HepG2 (cell line): Measurements from ENCODE around the gene CISD1. TPM values are rescaled to one million over a fixed set of nuclear protein-coding genes. Genes with fewer than 3 reads are reported as not detected.

Experiments
- CERS6 ChIP-seq: sonication (generic); formaldehyde crosslinking; IDR thresholded peaks from 2 replicates; pipeline ENCODE4 v1.5.0; 2020; ENCODE audit warnings: missing genetic modification reagents
- HIC2 ChIP-seq: sonication (generic); formaldehyde crosslinking; IDR thresholded peaks from 2 replicates; pipeline ENCODE4 v1.9.0; 2022; ENCODE audit warnings: low read depth, missing genetic modification reagents
- KMT2B ChIP-seq: IDR thresholded peaks from 2 replicates; pipeline ENCODE4 v1.6.1; 2016; ENCODE audit warnings: missing genetic modification reagents, missing compliant biosample characterization
- MZF1 ChIP-seq: sonication (generic); formaldehyde crosslinking; IDR thresholded peaks from 2 replicates; pipeline ENCODE4 v1.8.1; 2023; ENCODE audit warnings: mild to moderate bottlenecking, missing genetic modification reagents, borderline replicate concordance
- SMYD3 ChIP-seq: sonication (generic); formaldehyde crosslinking; IDR thresholded peaks from 2 replicates; pipeline ENCODE4 v1.8.1; 2023; ENCODE audit warnings: mild to moderate bottlenecking, missing genetic modification reagents
- SNAPC2 ChIP-seq: sonication (generic); formaldehyde crosslinking; IDR thresholded peaks from 2 replicates; pipeline ENCODE4 v1.8.1; 2022; ENCODE audit warnings: mild to moderate bottlenecking, missing genetic modification reagents
- SYNCRIP ChIP-seq: fragments of 200-400 bp; formaldehyde crosslinking; IDR thresholded peaks from 2 replicates; pipeline ENCODE4 v1.6.1; 2018; ENCODE audit warnings: mild to moderate bottlenecking, low read depth, low read length; ENCODE audit not compliant: insufficient read depth
- TFE3 ChIP-seq: IDR thresholded peaks from 2 replicates; pipeline ENCODE4 v1.6.1; 2016
- YEATS2 ChIP-seq: sonication (generic); formaldehyde crosslinking; IDR thresholded peaks from 2 replicates; pipeline ENCODE4 v1.4.0; 2020; ENCODE audit warnings: missing genetic modification reagents, borderline replicate concordance
- ZHX2 ChIP-seq, 2 experiments: sonication (generic) in 1 of 2; formaldehyde crosslinking in 1 of 2; IDR thresholded peaks; 2 replicates each; pipeline versions ENCODE4 v1.6.1 to v1.9.0; 2014 to 2022; ENCODE audit warnings: antibody characterized with exemption in 1 of 2, borderline replicate concordance in 1 of 2, inconsistent platforms in 1 of 2, low read depth in 1 of 2, missing genetic modification reagents in 1 of 2
- ZNF136 ChIP-seq: sonication (generic); formaldehyde crosslinking; IDR thresholded peaks from 2 replicates; pipeline ENCODE4 v1.8.1; 2022; ENCODE audit warnings: low read depth, mild to moderate bottlenecking, moderate library complexity, missing genetic modification reagents
- ZNF496 ChIP-seq: sonication (generic); formaldehyde crosslinking; IDR thresholded peaks from 2 replicates; pipeline ENCODE4 v1.8.1; 2023; ENCODE audit warnings: mild to moderate bottlenecking, moderate library complexity, missing genetic modification reagents; ENCODE audit not compliant: insufficient replicate concordance
- ZNF530 ChIP-seq: sonication (generic); formaldehyde crosslinking; IDR thresholded peaks from 2 replicates; pipeline ENCODE4 v1.5.0; 2020; ENCODE audit warnings: low read depth, mild to moderate bottlenecking, missing genetic modification reagents
- ZNF558 ChIP-seq: sonication (generic); formaldehyde crosslinking; IDR thresholded peaks from 2 replicates; pipeline ENCODE4 v1.9.0; 2022; ENCODE audit warnings: mild to moderate bottlenecking, missing genetic modification reagents, borderline replicate concordance
- ZNF768 ChIP-seq: sonication (generic); formaldehyde crosslinking; IDR thresholded peaks from 2 replicates; pipeline ENCODE4 v1.4.0; 2020; ENCODE audit warnings: missing genetic modification reagents
- ZNF891 ChIP-seq: sonication (generic); formaldehyde crosslinking; IDR thresholded peaks from 2 replicates; pipeline ENCODE4 v1.5.0; 2020; ENCODE audit warnings: mild to moderate bottlenecking, missing genetic modification reagents
- ZSCAN29 ChIP-seq: sonication (generic); formaldehyde crosslinking; conservative IDR thresholded peaks from 2 replicates; pipeline ENCODE4 v1.4.0; 2020; ENCODE audit warnings: mild to moderate bottlenecking, missing genetic modification reagents
- polyA plus RNA-seq, 8 experiments: library from polyadenylated mRNA; depleted of rRNA in 3 of 8; stranded (reverse) in 7 of 8; unstranded in 1 of 8; fragments of >200 nt; fragmentation: Illumina TruSeq in 4 of 8; extraction: Trizol in 4 of 8; gene quantifications; 2 replicates each; pipeline versions ENCODE4 v1.2.1 to v1.2.3, GENCODE V29; 2011 to 2016; ENCODE audit warnings: low read depth in 4 of 8, missing spikeins in 1 of 8, mixed read lengths in 1 of 8; ENCODE audit not compliant: insufficient read depth in 1 of 8
- total RNA-seq, 5 experiments: library from RNA; depleted of rRNA; stranded (reverse); fragments of >200 nt; fragmentation: Illumina TruSeq; extraction: Trizol; gene quantifications; 2 replicates each; pipeline ENCODE4 v1.2.3, GENCODE V29; 2016; ENCODE audit warnings: low read depth in 1 of 5

Gene CISD1
- total and polyA plus RNA-seq, 2 of the 13 experiments (the other 11 are each of a cell fraction or from before 2014, with no cell fraction given): 63.4 to 78.9 TPM

GRCh38 chr10:58268946-58269781, at the start of gene CISD1 (continued):
- TF ChIP-seq HIC2 (CRISPR knock-in tag) (peak; percentile 76; the same call in 1 of the 2 replicates), SNAPC2 (CRISPR knock-in tag) (peak; percentile 94), ZNF558 (peak; percentile 99; the same call in 1 of the 2 replicates), ZNF496 (no peak), SMYD3 (CRISPR knock-in tag) (peak; percentile 98), KMT2B (CRISPR knock-in tag) (peak; percentile 93), YEATS2 (CRISPR knock-in tag) (no peak), MZF1 (no peak), ZSCAN29 (no peak), CERS6 (CRISPR knock-in tag) (peak; percentile 90; the same call in 1 of the 2 replicates), TFE3 (CRISPR knock-in tag) (peak; percentile 88), ZHX2 (IDR thresholded peaks at IDR 0.05; ENCODE audit: low read depth) (peak; percentile 29; the same call in 1 of the 2 replicates), ZHX2 (CRISPR knock-in tag; IDR thresholded peaks at IDR 0.05; ENCODE audit: borderline replicate concordance) (peak; percentile 91), ZNF530 (CRISPR knock-in tag) (no peak), ZNF136 (no peak; the same call in 1 of the 2 replicates), ZNF768 (CRISPR knock-in tag) (peak; percentile 74; the same call in 1 of the 2 replicates), SYNCRIP (no peak), ZNF891 (CRISPR knock-in tag) (peak; percentile 99)
